HuH-7 (cell line): ENCODE data around the gene CEBPB.
"Not testable (repeated sequence)": the region's sequence is repeated elsewhere in the genome, so short reads cannot be mapped to it uniquely, and the experiment has no call there.

Source experiments
- DNase-seq: peaks from one replicate; pipeline ENCODE4 v3.0.0; 2011; ENCODE audit warnings: low spot score

CEBPB gene

GRCh38 chr20:50169329-50169823, 21.3 kb upstream of the CEBPB start:
- DNase-seq, result peak; percentile 65

- DNase-seq, result no peak
Measured at GRCh38 chr20:50170549-50171220, 19.9 kb upstream of the CEBPB start.

DNA sequence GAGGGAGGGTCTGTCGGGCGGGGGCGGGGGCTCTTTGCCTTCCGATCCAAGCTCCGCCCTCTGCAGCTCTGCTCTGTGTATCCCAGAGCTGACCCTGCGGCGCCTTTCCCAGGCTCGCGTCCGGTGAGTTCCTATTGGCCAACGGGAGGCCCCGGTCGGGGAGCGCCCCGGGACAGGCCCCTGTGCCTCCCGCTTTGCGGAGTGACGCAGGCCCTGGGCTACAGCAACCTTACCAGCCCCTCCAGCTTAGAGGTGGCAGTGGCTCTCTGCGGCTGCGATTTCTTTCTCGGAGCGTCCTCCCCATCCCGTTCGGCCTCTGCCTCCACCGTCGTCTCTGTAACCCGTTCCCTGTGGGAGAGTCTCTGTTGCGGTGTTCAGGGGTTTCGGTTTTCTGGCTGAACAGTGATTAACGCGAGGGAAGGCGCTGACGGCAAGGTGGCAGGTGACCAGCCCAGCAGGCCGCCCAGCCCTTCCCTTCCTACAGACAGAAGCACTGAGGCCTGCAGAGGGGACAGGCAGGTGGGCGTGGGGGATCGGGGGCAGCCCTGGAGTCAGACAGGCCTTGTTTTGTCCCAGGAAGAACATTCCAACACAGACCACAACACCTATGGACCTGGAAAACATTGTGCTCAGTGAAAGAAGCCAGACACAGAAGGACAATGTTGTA, 18.1 kb upstream of the CEBPB start:
- DNase-seq, result peak; percentile 94

DNA sequence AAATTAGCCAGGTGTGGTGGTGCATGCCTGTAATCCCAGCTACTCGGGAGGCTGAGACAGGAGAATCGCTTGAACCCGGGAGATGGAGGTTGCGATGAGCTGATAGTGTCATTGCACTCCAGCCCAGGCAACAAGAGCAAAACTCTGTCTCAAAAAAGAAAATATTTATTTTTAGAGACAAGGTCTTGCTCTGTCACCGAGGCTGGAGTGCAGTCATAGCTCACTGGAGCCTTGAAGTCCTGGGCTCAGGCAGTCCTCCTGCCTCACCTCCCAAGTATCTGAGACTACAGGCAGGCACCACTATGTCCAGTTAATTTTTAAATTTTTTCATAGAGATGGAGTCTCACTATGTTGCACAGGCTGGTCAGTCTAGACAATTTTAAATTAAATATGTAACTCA, 16.2 kb upstream of the CEBPB start:
- no peak for DNase-seq

- DNase-seq, result no peak
Measured at GRCh38 chr20:50175938-50176933, 14.4 kb upstream of the CEBPB start.

DNA sequence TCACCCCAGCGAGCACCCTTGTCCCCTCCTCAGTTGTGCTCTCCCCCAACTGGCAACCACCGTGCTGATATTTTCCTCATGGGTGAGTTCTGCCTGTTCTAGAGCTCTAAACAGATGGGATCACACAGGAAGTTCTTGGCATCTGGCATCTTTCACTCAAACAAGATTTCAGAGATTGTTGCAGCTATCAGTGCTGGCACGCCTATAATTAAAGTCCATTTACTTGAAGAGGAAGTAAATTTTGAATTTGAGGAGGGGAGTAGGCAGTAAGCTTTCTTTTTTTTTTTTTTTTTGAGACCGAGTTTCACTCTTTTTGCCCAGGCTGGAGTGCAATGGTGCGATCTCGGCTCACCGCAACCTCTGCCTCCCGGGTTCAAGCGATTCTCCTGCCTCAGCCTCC, 12.0 kb upstream of the CEBPB start:
- not testable (repeated sequence) for DNase-seq

DNA sequence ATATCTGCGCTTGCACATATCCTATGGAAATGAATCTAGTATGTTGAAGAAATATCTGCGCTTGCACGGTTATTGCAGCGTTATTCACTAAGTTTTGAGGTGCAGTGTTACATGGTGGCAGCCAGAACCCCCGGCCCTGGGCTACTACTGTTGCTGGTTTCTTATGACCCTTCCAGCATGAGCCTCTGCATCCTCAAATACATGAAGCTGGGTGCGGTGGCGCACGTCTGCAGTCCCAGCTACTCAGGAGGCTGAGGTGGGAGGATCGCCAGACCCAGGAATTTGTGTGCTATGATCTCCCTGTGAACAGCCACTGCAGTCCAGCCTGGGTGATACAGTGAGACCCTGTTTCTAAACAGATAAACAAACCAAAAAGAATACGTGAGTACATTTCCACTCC, 9.3 kb upstream of the CEBPB start:
- DNase-seq, result no peak

DNA sequence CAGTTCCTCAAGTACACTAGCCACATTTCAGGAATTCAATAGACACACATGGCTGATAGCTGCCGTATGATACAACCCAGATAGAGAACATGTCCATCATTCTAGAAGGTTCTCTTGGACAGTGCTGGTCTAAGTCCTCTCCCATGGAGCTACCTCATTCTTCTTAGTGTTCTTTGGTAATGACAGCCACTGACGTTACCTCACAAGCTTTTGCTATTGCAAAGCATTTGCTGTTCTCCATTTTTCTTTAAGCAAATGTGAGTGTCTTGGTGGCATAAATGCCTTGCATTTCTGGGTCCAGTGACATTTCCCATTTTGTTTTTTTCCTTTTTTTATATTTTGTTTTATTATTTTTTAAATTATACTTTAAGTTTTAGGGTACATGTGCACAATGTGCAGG, 8.3 kb upstream of the CEBPB start:
- DNase-seq, result no peak

DNA sequence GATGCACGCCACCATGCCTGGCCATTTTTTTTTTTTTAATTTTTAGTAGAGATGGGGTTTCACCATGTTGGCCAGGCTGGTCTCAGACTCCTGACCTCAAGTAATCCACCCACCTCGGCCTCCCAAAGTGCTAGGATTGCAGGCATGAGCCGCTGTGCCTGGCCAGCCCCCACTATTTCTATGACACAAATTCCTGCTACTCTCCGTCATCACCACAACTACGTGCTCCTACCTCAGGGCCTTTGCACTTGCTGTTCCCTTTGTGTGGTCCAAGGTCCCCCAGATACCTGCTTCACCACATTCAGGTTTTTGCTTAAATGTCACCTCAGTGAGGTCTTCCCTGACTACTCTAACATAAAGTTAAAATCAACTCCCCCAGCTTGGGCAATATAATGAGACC, 5.2 kb upstream of the CEBPB start:
- DNase-seq, result no peak

GRCh38 chr20:50186151-50186885, 4.3 kb upstream of the CEBPB start:
- peak; percentile 78 for DNase-seq

DNA sequence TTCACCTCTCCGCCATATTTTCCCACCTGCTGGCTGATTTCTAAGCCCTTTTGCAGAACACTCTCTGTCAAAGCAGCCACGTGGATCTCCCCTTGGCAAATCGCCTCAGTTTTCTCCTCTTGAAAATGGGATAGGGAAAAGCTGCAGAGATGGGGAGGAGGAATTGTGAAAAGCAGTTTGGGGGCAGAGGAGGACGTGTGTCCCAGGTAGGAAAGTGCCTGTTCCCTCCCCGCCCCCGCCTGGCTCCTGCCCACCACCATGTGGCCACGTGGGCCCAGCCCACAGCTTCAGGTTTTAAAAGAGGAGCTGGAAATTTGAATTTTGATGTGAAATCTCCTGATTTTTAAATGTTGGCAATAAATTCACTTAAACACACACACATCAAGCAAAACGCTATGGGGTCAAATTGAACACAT, 3.6 kb upstream of the CEBPB start:
- DNase-seq, result no peak

DNA sequence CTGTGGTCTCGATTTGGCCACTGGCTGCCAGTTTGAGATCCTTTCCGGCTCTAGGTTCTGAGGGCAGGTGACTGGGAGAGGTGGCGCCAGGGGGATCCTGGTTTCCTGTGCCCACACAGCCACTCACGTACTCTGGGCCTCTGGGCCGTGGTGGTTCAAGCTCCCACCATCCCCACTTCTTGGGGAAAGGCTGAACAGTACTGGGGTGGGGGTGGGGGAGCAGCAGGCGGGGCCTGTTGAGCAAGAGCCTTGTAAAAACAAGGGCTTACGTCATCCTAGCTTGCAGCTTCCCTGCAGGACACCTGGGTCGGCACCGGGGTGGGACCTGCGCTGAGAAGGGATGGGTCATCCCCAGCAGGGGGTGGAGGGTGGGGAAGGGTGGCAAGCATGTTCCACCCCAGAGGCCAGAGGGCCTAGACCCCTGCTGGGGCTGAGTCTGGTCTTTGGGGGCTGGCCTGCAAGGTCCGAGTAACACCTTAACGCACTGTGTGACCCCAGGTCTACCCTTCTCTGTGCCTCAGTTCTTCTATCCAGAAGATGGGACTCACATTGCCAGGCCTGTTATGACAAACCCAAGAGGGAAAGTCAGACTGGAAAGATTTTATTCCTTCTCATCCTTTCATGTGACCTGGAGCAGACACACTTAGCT, 3.1 kb upstream of the CEBPB start:
- DNase-seq, result no peak

DNA sequence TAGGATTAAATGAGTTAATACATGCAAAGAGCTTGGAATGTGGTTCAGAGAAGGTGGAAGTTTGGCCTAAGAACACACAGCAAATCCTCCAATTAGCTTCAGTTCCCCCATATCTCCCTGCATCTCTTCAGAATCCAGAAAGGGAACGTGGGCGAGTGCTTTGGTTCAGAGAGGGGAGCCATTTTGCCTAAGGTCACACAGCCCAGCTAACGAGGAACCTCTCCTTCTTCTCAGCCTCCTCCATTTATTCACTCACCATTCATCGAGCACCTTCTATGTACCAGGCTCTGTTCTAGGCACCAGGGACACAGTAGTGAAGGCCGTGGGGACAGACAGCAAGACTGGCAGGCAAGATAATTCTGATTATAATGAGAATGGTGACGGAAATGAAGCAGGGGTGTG, 2.3 kb upstream of the CEBPB start:
- DNase-seq, result no peak

DNA sequence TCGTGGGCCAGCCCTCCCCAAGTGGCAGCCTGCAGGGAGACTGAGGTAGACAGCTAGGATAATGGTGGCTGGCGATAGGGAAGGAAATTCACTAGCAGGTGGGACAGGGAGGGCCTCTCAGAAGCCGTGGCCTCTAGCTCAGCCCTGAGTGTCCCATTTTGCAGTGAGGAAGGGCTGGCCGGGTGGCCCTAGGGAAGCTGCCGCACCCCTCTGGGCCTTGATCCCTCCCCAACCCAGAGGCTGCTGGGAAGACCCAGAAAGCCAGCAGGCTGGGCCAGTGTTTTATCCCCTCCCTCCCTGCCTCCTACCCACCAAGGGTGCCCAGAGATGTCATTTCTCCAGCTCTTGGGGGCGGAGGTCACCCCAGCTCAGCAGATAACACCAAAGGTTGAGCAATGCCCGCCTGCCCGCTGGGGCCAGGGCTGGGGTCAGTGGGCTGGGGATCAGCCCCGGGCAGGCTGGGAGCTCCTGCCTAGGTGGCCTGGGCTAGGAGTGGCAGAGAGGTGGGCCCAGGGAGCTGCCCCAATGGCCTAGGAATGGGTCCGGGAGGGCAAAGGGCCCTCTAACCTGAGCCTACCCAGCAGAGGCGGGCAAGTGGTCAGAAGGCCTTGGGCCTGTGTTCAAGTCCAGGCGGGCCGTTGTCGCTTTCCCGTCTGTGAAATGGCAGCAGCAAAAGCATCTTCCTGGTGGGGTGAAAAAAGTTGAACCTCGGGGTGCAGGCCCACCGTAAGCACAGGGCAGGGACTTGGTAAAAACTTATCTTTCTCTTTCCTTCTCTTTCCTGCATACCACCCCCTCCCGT, 1.6 kb upstream of the CEBPB start:
- peak; percentile 78 for DNase-seq

DNA sequence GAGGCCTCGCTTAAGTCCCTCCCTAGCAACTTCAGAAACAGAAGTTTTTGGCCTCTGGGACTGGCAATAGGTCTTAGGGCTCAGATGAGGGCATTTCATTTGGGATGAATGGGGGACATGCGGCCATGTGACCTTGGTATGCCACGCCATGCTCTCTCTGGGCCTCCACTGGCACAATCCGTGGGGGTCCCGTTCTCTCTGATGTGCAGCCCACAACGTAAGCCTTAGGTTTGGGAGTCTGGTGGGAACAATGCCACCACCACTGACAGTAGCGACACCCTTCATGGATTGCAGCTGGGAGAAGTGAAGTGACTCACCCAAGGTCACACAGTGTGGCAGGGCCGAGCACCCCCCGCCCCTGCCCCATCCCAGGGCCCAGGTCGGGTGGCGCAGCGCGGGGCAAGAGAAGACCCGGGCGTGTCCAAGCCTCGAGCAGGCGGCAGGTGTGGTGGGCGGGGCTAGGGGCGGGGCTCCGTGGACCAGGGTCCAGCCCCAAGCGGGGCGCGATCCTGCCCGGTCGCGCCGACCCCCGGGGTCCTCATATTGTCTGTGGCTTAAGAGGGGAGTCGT, 864 bp upstream of the CEBPB start:
- no peak for DNase-seq

- no peak for DNase-seq
Measured at GRCh38 chr20:50191065-50191543, 474 bp downstream of the CEBPB start.

GRCh38 chr20:50191544-50192363, 1.1 kb downstream of the CEBPB start:
- no peak for DNase-seq

- DNase-seq, result peak; percentile 82
Measured at GRCh38 chr20:50192364-50193198, 2.0 kb downstream of the CEBPB start.
